ENCODE results near the gene SARM1. TPM values are rescaled to one million over a fixed set of nuclear protein-coding genes. Genes with fewer than 3 reads are reported as not detected.

Gene SARM1
- total and polyA plus RNA-seq, 3 experiments from 2014 or later, result 8.5 to 37.0 (median 35.3) TPM

DNA sequence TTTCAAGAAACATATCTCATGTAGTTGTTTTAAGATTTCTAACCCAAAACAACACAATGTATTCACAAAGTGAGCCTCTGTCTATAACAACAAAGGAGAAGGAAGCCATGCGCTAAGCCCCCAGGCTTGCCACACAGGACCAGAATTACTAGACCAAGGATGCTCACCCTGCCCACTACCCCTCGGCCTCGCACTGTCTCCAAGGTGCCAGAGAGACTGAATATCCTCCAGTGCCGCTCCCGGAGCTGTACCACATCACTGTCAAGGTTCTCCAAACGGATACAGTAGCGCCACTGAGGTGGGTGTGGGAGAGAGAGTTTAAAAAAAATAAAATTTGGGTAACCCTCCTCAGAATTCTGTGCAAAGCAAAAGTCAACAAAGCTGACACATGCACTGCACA is 21.2 kb upstream of the SARM1 start:
- peaks cover 65% of the 10 kb centered on the region for H3K36me3 ChIP-seq (ENCODE audit: insufficient read depth, low read length)
- no peaks in the 10 kb centered on the region for H3K27me3 ChIP-seq (ENCODE audit: insufficient read depth, low read length, poor library complexity, severe bottlenecking)

GRCh38 chr17:28357061-28357900 is 14.2 kb upstream of the SARM1 start, which contains the start of gene POLDIP2:
TSS of gene POLDIP2 (minus strand) at chr17:28357527. CDS start at chr17:28357448, 79 bp downstream.
- ChIA-PET POLR2A (interaction anchor here (0.6 to 5.4 kb wide), 9 partner anchors 10 to 594 kb away, joined by 3 to 62 read pairs (median 7); partner anchors contain the start of genes IFT20, PHF12, RPL23A and SARM1), CTCF (interaction anchor here (1.0 to 4.5 kb wide), 8 partner anchors 13 to 50 kb away, joined by 3 to 30 read pairs (median 4); partner anchors contain the start of genes IFT20, TMEM97, TNFAIP1 and VTN)
- Histone ChIP-seq H3K4me1 (ENCODE audit: insufficient read depth, low read length) (peaks cover 22% of the 10 kb centered on the region), H3K27me3 (ENCODE audit: insufficient read depth, low read length, poor library complexity, severe bottlenecking) (no peaks in the 10 kb centered on the region), H3K36me3 (ENCODE audit: insufficient read depth, low read length) (peaks cover 49% of the 10 kb centered on the region), H3K9me3 (ENCODE audit: low read length) (no peaks in the 10 kb centered on the region), H3K27ac (ENCODE audit: low read depth, low read length) (peak within 1 kb of the TSS; percentile 81), H3K4me3 (ENCODE audit: low read length) (peak within 1 kb of the TSS; percentile 89)
- H3K4me3 Mint-ChIP-seq, result peak within 1 kb of the TSS; percentile 91 to 96 (median 93)
- H3K27ac Mint-ChIP-seq, result peak within 1 kb of the TSS; percentile 92 to 98 (median 96)
- DNase-seq, result peak; percentile 93 to 97 (median 95)
- peaks cover 0 to 69% (median 11%) of the 10 kb centered on the region in 3 donors for H3K36me3 Mint-ChIP-seq
- no peaks in the 10 kb centered on the region for H3K9me3 Mint-ChIP-seq
- peaks cover 24 to 35% (median 25%) of the 10 kb centered on the region in 3 donors for H3K4me1 Mint-ChIP-seq
- no peaks in the 10 kb centered on the region for H3K27me3 Mint-ChIP-seq

More for the DNA sequence above, 21.2 kb upstream of the SARM1 start:
- H3K36me3 Mint-ChIP-seq, result peaks cover 3 to 89% (median 17%) of the 10 kb centered on the region in 3 donors
- CTCF ChIA-PET, result no interaction called here
- POLR2A ChIA-PET, result interaction anchor here (1.3 kb wide), 1 partner anchor 11 kb away, joined by 3 read pairs; no protein-coding TSS in a partner anchor
- DNase-seq, result no peak
- no peaks in the 10 kb centered on the region for H3K4me1 ChIP-seq (ENCODE audit: insufficient read depth, low read length)
- no peaks in the 10 kb centered on the region for H3K9me3 ChIP-seq (ENCODE audit: low read length)
- H3K27me3 Mint-ChIP-seq, result no peaks in the 10 kb centered on the region
- H3K4me1 Mint-ChIP-seq, result peaks cover 0 to 5% (median 0%) of the 10 kb centered on the region in 3 donors
- no peak overlapping the region for H3K27ac Mint-ChIP-seq
- H3K27ac ChIP-seq (ENCODE audit: low read depth, low read length), result no peak overlapping the region
- no peaks in the 10 kb centered on the region for H3K9me3 Mint-ChIP-seq
- no peak overlapping the region for H3K4me3 Mint-ChIP-seq
- no peak overlapping the region for H3K4me3 ChIP-seq (ENCODE audit: low read length)

GRCh38 chr17:28357901-28358197 is 13.6 kb upstream of the SARM1 start:
- POLR2A ChIA-PET, result interaction anchor here (1.0 to 5.4 kb wide), 7 partner anchors 9 to 362 kb away, joined by 3 to 62 read pairs (median 8); partner anchors contain the start of genes IFT20, RPL23A, SARM1 and TNFAIP1
- peak overlapping the region; percentile 91 to 96 (median 93) for H3K4me3 Mint-ChIP-seq
- no peaks in the 10 kb centered on the region for H3K9me3 ChIP-seq (ENCODE audit: low read length)
- H3K4me3 ChIP-seq (ENCODE audit: low read length), result peak overlapping the region; percentile 89
- peaks cover 22% of the 10 kb centered on the region for H3K4me1 ChIP-seq (ENCODE audit: insufficient read depth, low read length)
- H3K36me3 Mint-ChIP-seq, result peaks cover 0 to 72% (median 11%) of the 10 kb centered on the region in 3 donors
- peak overlapping the region; percentile 92 to 98 (median 96) for H3K27ac Mint-ChIP-seq
- H3K27ac ChIP-seq (ENCODE audit: low read depth, low read length), result peak overlapping the region; percentile 81
- peaks cover 24 to 35% (median 25%) of the 10 kb centered on the region in 3 donors for H3K4me1 Mint-ChIP-seq
- peaks cover 47% of the 10 kb centered on the region for H3K36me3 ChIP-seq (ENCODE audit: insufficient read depth, low read length)
- H3K9me3 Mint-ChIP-seq, result no peaks in the 10 kb centered on the region
- no peaks in the 10 kb centered on the region for H3K27me3 ChIP-seq (ENCODE audit: insufficient read depth, low read length, poor library complexity, severe bottlenecking)
- no peaks in the 10 kb centered on the region for H3K27me3 Mint-ChIP-seq
- CTCF ChIA-PET, result interaction anchor here (1.0 to 4.5 kb wide), 8 partner anchors 13 to 49 kb away, joined by 3 to 30 read pairs (median 4); partner anchors contain the start of genes IFT20, TMEM97, TNFAIP1 and VTN
- DNase-seq, result no peak

DNA sequence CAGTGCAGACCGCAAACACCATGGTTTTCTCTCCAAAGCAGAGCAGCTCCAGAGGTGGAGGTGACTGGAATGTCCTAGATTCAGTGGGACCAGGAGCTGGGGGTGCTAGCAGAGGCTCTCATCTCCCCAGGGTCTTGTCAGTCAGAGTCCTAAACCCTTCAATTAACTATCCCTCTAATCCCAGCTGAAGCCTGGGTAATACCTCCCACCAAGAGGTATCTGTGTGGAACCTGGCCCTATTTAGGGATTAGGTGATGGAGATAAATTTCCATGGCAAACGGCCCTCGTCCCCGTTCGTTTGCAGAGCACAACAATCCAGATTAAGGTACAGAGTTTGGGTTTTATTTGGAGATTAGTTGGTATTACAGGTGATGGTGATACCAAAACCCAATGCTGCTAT is 8.3 kb upstream of the SARM1 start:
- Histone ChIP-seq H3K27ac (ENCODE audit: low read depth, low read length) (no peak overlapping the region), H3K4me3 (ENCODE audit: low read length) (no peak overlapping the region), H3K4me1 (ENCODE audit: insufficient read depth, low read length) (peaks cover 7% of the 10 kb centered on the region), H3K9me3 (ENCODE audit: low read length) (no peaks in the 10 kb centered on the region), H3K36me3 (ENCODE audit: insufficient read depth, low read length) (peaks cover 32% of the 10 kb centered on the region), H3K27me3 (ENCODE audit: insufficient read depth, low read length, poor library complexity, severe bottlenecking) (no peaks in the 10 kb centered on the region)
- ChIA-PET CTCF (no interaction called here), POLR2A (no interaction called here)
- Mint-ChIP-seq H3K36me3 (peaks cover 0 to 61% (median 7%) of the 10 kb centered on the region in 3 donors), H3K9me3 (no peaks in the 10 kb centered on the region), H3K4me1 (peaks cover 3 to 6% (median 4%) of the 10 kb centered on the region in 3 donors), H3K4me3 (no peak overlapping the region), H3K27ac (no peak overlapping the region), H3K27me3 (no peaks in the 10 kb centered on the region)
- DNase-seq, result no peak

DNA sequence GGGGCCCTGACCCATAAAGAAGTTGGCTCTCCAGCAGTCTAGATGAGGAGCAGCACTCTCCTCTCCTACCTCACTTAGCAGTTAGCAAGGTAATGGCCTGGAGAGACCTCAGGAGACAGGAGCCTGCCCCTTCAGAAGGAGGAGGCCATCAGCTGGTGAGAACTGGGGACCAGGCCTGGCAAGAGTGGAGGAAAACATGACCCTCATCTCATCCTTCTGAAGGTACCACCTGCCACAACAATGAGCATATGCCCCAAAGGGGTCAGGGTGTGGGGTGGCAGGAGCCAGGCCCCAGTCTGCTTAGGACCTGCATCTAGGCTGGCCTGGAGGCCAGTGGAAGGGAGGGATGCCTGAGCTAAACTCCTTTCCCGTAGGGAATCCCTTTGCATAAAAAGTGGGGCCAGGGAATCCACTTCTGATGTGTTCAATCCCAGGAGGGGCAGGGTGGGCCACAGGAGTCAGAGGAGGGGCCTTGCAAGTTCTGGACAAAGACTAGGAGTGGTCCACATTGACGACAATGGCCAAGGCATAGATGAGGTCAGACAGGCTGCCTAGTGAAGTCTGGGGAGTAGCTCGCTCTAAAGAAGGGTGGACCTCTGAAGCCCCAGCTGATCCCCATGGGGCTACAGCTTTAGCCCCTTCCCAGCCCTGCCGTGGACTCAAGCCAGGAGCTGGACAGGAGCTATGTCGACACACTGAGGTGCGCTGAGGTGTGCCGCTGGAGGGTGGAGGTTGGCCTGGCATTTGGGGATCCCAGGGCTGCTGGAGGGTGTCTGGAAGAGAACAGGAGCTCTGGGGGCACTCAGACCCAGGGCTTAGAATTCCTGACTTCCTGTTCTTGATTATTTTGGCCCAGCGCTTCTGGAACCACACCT is 7.5 kb upstream of the SARM1 start:
- Mint-ChIP-seq H3K27ac (no peak overlapping the region), H3K9me3 (no peaks in the 10 kb centered on the region), H3K4me3 (no peak overlapping the region), H3K36me3 (peaks cover 0 to 54% (median 7%) of the 10 kb centered on the region in 3 donors), H3K27me3 (no peaks in the 10 kb centered on the region), H3K4me1 (no peaks in the 10 kb centered on the region)
- H3K4me3 ChIP-seq (ENCODE audit: low read length), result no peak overlapping the region
- POLR2A ChIA-PET, result no interaction called here
- no peak for DNase-seq
- no peaks in the 10 kb centered on the region for H3K4me1 ChIP-seq (ENCODE audit: insufficient read depth, low read length)
- CTCF ChIA-PET, result no interaction called here
- no peaks in the 10 kb centered on the region for H3K9me3 ChIP-seq (ENCODE audit: low read length)
- no peak overlapping the region for H3K27ac ChIP-seq (ENCODE audit: low read depth, low read length)
- peaks cover 30% of the 10 kb centered on the region for H3K36me3 ChIP-seq (ENCODE audit: insufficient read depth, low read length)
- H3K27me3 ChIP-seq (ENCODE audit: insufficient read depth, low read length, poor library complexity, severe bottlenecking), result no peaks in the 10 kb centered on the region

DNA sequence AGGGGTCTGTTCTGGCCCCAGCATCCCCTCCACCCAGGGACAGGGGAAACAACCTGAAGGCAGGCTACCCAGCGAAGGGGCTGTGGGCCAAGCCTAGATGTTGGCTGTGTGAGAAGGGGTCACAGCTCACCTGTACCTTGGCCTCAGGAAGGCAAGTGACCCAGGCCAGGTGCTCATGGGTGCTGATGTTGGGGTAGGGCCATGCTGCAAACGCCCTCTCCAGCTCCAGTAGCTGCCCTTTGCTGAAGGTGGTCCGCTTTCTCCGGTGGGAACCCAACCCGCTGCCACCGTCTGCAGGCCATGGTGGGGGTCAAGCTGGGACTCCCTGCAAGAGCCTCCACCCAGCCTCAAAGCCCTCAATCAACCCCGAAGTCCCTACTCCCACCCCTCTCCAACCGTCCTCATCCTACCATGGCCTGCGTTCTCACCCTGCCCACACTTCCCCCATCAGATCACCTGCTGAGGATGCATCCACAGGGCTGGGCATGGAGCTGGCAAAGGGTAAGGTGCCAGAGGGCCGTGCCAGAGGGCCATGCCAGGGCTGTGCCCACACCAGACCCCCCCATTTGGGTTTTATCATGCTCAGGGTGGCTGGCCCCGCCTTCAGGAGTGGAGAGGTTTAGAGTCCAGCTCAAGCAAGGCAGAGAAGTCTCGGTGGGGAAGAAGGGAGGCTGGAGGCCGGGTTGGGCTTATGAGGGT is 6.7 kb upstream of the SARM1 start, which contains the start of gene SEBOX:
TSS of gene SEBOX (minus strand) at position 535 of the 699 bp plus-strand sequence. CDS start at position 487, 48 bp downstream.
- H3K36me3 Mint-ChIP-seq, result peaks cover 0 to 48% (median 3%) of the 10 kb centered on the region in 3 donors
- CTCF ChIA-PET, result interaction anchor here (1.1 kb wide), 1 partner anchor 9 kb away, joined by 4 read pairs; no protein-coding TSS in a partner anchor

GRCh38 chr17:28365487-28365886 is 6.0 kb upstream of the SARM1 start:
- no peaks in the 10 kb centered on the region for H3K9me3 ChIP-seq (ENCODE audit: low read length)
- H3K27ac ChIP-seq (ENCODE audit: low read depth, low read length), result no peak overlapping the region
- H3K27ac Mint-ChIP-seq, result no peak overlapping the region
- H3K4me3 Mint-ChIP-seq, result peak overlapping the region in 1 of 7 donors; percentile 40
- no peak for DNase-seq
- peaks cover 0 to 43% (median 3%) of the 10 kb centered on the region in 3 donors for H3K36me3 Mint-ChIP-seq
- peaks cover 18% of the 10 kb centered on the region for H3K36me3 ChIP-seq (ENCODE audit: insufficient read depth, low read length)
- POLR2A ChIA-PET, result no interaction called here
- no peaks in the 10 kb centered on the region for H3K9me3 Mint-ChIP-seq
- no peak overlapping the region for H3K4me3 ChIP-seq (ENCODE audit: low read length)
- H3K4me1 ChIP-seq (ENCODE audit: insufficient read depth, low read length), result peaks cover 1% of the 10 kb centered on the region
- no peaks in the 10 kb centered on the region for H3K4me1 Mint-ChIP-seq
- no peaks in the 10 kb centered on the region for H3K27me3 ChIP-seq (ENCODE audit: insufficient read depth, low read length, poor library complexity, severe bottlenecking)
- H3K27me3 Mint-ChIP-seq, result no peaks in the 10 kb centered on the region
- CTCF ChIA-PET, result interaction anchor here (1.1 kb wide), 1 partner anchor 8 kb away, joined by 4 read pairs; no protein-coding TSS in a partner anchor

More for the DNA sequence above, 6.7 kb upstream of the SARM1 start, which contains the start of gene SEBOX:
- DNase-seq, result no peak
- POLR2A ChIA-PET, result no interaction called here
- Histone ChIP-seq H3K4me1 (ENCODE audit: insufficient read depth, low read length) (no peaks in the 10 kb centered on the region), H3K9me3 (ENCODE audit: low read length) (no peaks in the 10 kb centered on the region), H3K27ac (ENCODE audit: low read depth, low read length) (no peak within 1 kb of the TSS), H3K4me3 (ENCODE audit: low read length) (no peak within 1 kb of the TSS), H3K27me3 (ENCODE audit: insufficient read depth, low read length, poor library complexity, severe bottlenecking) (no peaks in the 10 kb centered on the region), H3K36me3 (ENCODE audit: insufficient read depth, low read length) (peaks cover 24% of the 10 kb centered on the region)
- Mint-ChIP-seq H3K4me1 (no peaks in the 10 kb centered on the region), H3K27ac (peak within 1 kb of the TSS in 1 of 8 donors; percentile 82), H3K4me3 (peak within 1 kb of the TSS in 1 of 7 donors; percentile 40), H3K27me3 (no peaks in the 10 kb centered on the region), H3K9me3 (no peaks in the 10 kb centered on the region)
